Liver (tissue), 3 donors: Measurements from ENCODE around the gene RALGPS1.

Experiments used
- CTCF ChIP-seq: fragments of 150-350 bp; IDR thresholded peaks from 2 replicates; pipeline ENCODE4 v1.5.1; 2017; ENCODE audit warnings: improper control_type of control experiment, low read depth, low read length; ENCODE audit not compliant: missing input control
- EGR1 ChIP-seq, 2 donors: IDR thresholded peaks; 2 replicates each; pipeline ENCODE4 v1.6.1; 2016 to 2018; ENCODE audit warnings: antibody characterized with exemption in 2 of 2, low read depth in 2 of 2
- FOXA2 ChIP-seq: IDR thresholded peaks from 2 replicates; pipeline ENCODE4 v1.6.1; 2016; ENCODE audit warnings: antibody characterized with exemption
- GABPA ChIP-seq, 2 donors: IDR thresholded peaks in 1 of 2; conservative IDR thresholded peaks in 1 of 2; 2 replicates each; pipeline ENCODE4 v1.6.1; 2016; ENCODE audit warnings: antibody characterized with exemption in 2 of 2, mild to moderate bottlenecking in 1 of 2, moderate library complexity in 1 of 2
- RAD21 ChIP-seq, 2 donors: IDR thresholded peaks; 2 replicates each; pipeline ENCODE4 v1.6.1; 2016; ENCODE audit warnings: antibody characterized with exemption in 2 of 2, mild to moderate bottlenecking in 2 of 2
- REST ChIP-seq: IDR thresholded peaks from 2 replicates; pipeline ENCODE4 v1.6.1; 2016; ENCODE audit warnings: antibody characterized with exemption, mild to moderate bottlenecking
- RXRA ChIP-seq, 2 donors: IDR thresholded peaks; 2 replicates each; pipeline ENCODE4 v1.6.1; 2017 to 2018; ENCODE audit warnings: antibody characterized with exemption in 2 of 2, mild to moderate bottlenecking in 1 of 2
- TAF1 ChIP-seq: conservative IDR thresholded peaks from 2 replicates; pipeline ENCODE4 v1.6.1; 2016; ENCODE audit warnings: antibody characterized with exemption, mild to moderate bottlenecking
- YY1 ChIP-seq: IDR thresholded peaks from 2 replicates; pipeline ENCODE4 v1.6.1; 2016; ENCODE audit warnings: antibody characterized with exemption, mild to moderate bottlenecking
- TF ChIP-seq, protein P1 (sequence below): IDR thresholded peaks from 2 replicates; pipeline ENCODE4 v1.6.1; 2016; ENCODE audit warnings: antibody characterized with exemption
- donor health status: healthy.
- donor health status: healthy.

DNA sequence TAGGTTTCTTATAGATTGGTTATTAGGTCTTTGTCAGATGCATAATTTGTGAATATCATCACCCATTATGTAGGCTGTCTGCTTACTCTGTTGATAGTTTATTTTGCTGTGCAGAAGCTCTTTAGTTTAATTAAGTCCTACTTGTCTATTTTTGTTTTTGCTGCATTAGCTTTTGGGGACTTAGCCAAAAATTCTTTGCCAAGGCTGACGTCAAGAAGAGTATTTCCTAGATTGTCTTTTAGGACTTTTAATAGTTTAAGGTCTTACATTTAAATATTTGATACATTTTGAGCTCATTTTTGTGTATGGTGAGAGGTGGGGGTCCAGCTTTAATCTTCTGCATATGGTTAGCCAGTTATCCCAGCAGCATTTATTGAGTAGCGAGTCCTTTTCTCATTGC is 232.7 kb downstream of the RALGPS1 start:
- TF ChIP-seq CTCF (no peak), YY1 (no peak), TAF1 (no peak), RXRA (IDR thresholded peaks at IDR 0.05) (no peak), REST (no peak), FOXA2 (no peak), RAD21 (IDR thresholded peaks at IDR 0.05) (no peak), GABPA (IDR thresholded peaks at IDR 0.05 in 1 of 2, conservative IDR thresholded peaks at IDR 0.05 in 1 of 2) (no peak), EGR1 (IDR thresholded peaks at IDR 0.05; ENCODE audit: low read depth in 2 of 2) (no peak)
- TF ChIP-seq, protein P1, sequence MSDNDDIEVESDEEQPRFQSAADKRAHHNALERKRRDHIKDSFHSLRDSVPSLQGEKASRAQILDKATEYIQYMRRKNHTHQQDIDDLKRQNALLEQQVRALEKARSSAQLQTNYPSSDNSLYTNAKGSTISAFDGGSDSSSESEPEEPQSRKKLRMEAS: no peak
